Measurements from ENCODE around the gene RNF6.
A peak's percentile ranks its signal among the peaks of the same experiment; 100 is the strongest.

RNF6 gene

DNA sequence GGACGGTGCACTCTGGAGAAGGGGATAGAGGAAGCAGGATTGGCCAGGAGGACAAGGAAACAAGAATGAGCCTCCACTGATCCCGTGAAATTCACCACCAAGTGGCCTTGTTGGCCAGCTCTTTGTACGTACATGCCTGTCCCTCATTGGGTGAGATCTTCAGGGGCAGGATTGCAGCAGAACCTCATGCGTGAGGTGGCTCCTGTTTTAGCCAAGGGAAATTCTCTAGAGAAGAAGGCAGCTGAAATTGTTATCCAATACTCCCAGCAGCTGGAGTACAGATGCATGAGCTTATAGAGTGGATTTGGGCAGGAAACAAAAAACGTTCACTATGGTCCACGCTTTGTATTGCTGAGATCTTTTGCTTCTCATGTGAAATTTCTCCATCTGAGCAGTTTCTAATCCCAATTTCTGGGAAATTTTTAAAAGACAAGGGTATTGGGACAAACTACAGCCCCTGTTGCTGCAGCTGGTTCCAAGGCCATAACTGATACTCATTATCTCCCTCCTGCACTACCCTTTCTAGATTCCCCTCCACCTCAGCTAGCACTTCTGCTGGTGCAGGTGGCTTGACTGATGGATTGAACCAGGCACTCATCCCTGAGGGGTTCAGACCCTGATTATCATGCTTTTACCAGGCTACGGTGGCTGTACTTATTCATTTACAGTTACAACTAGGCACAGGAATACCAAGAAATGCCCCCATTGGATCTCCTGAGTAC lies 3.9 kb upstream of the RNF6 start:
- DNase-seq (ENCODE audit: low read depth): no peak

DNA sequence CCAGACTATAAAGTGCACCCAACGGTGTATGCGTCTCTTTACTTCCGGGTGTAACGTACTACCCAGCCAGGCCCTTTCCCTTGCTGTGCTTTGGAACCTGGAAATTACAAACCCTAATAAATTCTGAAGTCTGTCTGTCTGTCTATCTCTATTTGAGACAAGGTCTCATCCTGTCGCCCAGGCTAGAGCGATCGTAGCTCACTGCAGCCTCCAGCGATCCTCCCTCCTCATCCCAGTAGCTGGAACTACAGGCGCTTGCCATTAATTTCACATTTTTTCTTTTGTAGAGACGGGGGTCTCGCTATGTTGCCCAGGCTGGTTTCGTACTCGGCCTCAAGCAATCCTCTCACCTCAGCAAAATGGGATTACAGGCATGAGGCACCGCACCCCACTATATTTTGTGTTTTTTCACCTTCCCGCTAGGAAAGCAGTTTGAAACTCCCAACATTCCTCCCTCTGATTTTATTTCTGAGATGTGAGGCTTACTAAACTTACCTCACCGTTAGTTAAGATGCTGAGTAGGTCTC lies 469 bp upstream of the RNF6 start:
- DNase-seq (ENCODE audit: low read depth): no peak

DNA sequence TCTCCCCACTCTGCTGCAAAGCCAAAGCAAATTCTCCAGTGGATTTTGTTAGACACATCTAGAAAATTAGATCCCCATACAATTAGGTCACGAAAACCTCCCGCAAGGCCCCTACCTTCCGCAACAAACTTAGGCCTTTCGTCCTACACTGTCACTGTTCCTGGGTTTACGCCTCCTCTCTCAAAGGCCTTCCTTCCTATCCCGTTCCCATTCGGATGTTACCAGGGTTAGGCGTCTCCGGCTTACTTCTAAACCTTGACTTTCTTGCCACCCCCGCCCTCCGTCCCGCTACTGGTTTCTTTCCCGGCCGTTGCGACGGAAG lies 754 bp downstream of the RNF6 start:
- DNase-seq (ENCODE audit: low read depth): no peak

DNA sequence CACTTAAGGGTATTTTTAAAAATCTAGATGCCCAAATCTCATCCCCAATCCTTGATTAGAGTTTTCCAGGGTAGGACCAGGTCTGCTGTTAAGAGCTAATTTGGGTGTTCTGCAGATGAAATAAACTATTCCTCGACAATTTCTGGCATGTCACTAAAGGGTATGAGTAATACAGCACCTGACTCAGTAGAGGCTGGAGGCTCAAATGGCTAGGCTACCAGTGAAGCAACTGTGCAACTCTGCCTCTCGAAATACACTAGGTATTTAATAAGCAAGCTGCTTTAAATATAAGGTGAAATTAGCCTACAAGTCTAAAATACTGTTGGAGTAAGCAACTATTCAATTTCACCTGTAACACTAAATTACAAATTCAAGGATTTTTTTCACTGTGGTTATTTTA lies 1.5 kb downstream of the RNF6 start:
- peak; percentile 68 for DNase-seq (ENCODE audit: low read depth)

DNA sequence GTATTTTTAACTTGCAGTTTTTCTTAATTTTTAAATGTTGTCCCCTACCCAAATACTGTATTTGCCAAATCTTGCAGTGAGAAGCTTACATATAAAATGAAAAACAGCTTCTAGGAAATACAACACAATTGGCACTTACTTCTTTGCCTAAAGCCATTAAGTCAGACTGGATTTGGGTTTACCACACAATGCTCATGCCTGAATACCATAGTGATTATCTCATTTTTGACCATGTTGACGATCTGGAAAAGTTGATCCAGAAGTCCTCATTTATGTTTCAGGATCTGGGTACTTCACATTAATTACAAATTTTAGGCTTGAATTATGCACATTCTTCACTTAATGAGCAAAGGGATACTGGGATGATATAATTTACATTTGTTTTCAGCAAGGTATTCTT lies 2.4 kb downstream of the RNF6 start:
- DNase-seq (ENCODE audit: low read depth): peak; percentile 70

DNA sequence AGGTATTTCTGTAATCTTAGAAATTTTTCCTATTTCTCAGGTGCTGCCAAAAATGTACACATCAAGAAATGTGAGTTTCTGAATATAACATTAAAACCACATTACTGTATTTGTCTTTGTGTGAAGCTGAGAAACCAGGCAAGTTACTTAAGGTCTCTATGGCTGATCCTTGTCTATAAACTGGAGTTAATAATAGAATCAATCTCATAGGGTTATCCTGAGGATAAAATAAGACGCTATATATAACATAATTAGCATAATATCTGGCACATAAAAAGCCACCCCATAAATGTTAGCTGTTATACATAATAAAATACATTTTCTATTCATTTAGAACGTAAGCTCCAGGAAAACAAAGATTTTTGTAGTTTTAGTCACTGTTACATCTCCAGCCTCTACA lies 6.1 kb downstream of the RNF6 start:
- DNase-seq (ENCODE audit: low read depth): no peak

DNA sequence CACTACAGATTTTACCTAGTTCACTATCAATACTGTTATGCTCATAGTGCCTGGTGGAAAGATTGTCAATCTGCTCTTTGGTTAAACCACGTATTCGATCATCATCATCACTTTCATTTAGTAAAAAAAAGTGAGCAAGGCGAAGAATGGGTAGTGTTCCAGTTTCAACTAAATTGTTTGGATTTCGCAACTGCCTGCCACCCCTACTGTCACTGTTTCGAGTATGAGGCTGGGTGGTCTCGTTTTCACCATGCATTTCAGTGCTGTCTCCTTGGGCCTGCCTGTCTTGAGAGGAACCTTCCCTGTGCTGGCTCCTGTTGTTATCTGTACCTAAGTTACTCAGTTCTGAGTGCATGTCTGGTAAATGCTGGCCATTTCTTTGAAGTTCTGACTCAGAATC lies 8.1 kb downstream of the RNF6 start:
- DNase-seq (ENCODE audit: low read depth): no peak

DNA sequence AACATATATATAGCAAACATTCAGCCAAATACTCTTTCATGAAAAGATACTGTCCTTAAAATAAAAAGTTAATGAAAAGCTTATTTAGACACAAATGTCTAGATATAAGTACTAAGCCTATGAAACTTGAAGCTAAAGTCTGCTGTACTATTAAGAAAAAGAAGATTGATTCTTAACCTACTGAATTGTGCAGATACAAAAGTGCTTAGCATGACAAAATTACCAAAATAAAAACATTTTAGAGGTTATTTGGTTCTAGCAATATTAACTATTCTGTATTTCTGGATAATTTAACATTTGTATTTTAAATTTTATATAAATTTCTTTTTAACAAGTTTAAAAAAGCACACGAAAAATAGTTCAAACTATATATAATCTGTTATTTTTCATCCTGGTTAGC lies 8.8 kb downstream of the RNF6 start:
- no peak for DNase-seq (ENCODE audit: low read depth)

DNA sequence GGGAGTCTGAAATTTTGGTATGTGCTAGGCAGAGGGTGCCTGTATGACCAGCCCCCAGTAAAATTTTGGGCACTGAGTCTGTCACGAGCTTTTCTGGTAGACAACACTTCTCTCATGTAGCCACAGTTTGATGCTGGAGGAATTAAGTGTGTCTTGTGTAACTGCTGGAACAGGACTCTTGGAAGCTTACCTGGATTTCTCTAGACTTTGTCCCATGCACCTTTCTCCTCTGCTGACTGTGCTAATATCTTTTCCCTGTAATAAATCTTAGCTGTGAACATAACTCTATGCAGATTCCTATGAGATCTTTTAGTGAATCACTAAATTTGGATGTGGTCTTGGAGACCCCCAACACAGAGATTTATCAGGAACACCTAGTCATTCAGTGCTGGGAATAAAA lies 13.8 kb downstream of the RNF6 start:
- DNase-seq (ENCODE audit: low read depth): no peak

DNA sequence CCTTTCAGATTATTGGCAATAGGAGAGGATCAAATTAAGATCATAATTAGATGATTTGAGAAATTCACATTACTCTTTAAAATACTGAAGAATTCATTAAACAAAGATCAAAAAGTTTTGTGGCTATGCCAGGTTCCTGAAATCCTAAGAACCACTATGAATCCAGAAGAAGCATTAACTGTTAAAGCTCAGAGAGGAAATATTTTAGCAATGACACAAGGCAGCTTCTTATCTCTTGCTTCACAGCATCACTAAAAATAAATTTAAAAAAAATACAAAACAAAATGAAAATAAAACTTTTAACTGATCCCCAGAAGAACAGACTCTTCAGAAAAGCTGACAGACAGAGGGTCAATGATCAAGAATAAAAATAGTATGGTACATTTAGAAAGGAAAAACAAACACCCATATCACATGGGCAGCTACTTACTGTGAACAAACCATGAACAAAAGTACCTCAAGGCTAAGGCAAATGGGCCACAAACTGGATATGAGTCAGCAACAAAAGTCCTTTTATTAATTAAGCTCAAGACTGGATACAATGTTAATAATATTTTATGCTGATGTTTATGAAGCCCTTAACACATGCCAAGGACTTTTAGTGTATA lies 19.6 kb downstream of the RNF6 start:
- peak; percentile 73 for DNase-seq (ENCODE audit: low read depth)

DNA sequence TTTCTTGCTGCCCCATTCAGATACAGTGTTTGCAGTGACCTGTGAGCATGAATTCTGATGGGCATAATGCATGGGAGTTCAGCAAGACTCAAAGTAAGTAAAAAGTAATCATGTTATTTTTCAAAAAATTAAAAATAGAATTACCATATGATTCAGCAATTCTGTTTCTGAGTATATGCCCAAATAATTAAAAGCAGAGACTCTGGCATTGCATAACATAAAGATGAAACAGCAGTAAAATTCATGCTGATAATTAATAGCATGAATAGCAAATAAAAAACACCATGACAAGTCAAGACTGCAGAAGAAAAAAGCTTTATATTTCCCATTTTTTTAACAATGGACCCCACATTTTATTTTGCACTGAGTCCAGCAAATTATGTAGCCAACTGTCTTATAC lies 21.3 kb downstream of the RNF6 start:
- no peak for DNase-seq (ENCODE audit: low read depth)

DNA sequence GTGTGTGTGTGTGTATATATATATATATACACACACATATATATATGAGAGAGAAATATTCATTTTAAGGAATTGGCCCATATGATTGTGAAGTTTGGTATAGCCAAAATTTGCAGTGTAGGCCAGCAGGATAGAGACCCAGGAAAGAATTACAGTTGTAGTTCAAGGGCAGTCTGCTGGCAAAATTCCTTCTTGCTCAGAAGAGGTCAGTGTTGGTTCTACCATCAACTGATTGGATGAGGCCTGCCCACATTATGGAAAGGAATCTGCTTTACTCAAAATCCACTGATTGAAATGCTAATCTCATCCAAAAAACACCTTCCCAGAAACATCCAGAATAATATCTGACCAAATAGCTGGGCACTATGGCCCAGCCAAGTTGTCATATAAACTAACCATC lies 24.0 kb downstream of the RNF6 start:
- no peak for DNase-seq (ENCODE audit: low read depth)

DNA sequence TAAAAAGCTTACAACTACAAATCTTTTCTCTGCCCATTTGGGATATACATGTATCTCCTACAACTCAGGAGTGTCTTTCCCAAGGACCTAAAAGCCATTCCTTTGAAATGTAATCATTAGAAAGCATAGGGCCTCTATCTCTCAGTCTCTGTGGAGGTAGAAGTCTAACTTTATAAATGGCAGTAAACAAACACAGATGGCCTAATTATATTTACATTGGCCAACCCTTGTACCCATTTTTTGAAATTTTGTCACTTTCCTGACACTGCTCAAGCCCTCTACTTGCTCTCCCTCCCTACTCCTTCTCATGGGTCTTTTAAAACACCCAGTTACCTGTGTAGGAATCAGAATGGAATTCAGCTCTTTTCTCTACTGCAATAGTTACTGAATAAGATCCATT lies 24.8 kb downstream of the RNF6 start:
- DNase-seq (ENCODE audit: low read depth): no peak

DNA sequence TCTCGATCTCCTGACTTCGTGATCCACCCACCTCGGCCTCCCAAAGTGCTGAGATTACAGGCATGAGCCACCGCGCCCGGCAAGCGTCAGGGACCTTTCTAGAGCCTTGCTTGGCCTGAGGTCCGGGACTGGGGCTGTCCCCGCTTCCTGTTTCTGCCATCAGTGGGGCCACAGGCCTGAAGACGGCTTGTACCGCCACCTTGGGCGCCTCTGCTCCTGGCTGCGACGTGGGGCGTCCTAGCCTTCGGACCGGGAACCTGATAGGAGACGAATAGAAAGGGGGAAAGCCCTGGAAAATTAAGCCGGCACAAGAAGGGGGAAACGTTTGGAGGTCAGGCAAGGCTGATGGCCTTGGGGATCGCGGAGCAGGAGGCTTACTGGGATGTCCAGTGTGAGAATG lies 35.1 kb downstream of the RNF6 start:
- no peak for DNase-seq (ENCODE audit: low read depth)

DNA sequence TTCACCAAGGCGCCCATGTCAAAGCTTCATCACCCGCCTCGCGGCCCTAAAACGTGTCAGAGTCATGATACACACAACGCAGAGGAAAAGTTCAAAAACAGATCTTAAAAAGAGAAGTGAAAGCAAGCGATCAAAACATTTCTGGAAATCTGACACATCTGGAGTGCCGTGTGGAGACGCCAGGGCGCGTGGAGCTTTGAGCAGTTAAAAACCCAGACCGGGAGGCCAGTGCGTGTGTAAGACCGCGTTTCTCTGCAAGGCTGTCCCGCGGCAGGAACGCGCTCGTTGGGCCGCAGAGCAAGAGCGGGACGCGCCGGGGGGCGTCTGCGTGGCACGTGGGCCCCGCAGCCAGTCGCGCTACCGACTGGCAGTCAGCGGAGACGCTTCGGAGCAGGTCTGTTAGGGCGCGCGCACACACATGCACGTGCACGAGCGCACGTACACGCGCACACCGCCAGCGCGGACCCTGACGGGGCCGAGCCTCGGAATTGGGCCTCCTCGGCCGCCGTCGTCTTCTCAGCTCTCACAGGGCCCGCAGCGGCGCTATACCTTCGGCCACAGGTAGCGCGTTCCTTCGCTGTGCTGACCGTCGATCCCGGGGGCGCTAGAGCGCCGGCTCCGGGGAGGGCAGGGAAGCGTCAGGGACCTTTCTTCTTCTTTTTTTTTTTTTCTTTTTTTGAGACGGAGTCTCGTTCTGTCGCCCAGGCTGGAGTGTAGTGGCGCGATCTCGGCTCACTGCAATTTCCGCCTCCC lies 35.8 kb downstream of the RNF6 start:
- peak; percentile 92 for DNase-seq (ENCODE audit: low read depth)

DNA sequence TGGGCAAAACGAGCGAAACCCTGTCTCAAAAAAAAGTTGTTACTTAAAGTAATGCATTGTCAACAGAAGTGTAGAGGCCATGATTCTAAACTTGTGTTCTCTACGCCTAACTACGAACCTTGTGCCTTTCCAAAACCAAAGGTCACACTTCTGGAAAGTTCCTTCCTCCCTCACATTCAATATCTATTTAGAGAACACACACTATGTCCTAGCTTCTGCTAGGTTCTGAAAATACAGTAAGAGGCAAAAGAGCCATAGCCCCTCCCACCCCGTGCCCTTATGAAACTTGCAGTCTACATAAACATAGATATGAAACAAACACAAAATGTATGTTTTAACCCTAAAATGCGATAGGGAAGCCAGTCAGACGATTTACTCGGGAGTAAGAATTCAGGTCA lies 36.4 kb downstream of the RNF6 start:
- DNase-seq (ENCODE audit: low read depth): no peak

DNA sequence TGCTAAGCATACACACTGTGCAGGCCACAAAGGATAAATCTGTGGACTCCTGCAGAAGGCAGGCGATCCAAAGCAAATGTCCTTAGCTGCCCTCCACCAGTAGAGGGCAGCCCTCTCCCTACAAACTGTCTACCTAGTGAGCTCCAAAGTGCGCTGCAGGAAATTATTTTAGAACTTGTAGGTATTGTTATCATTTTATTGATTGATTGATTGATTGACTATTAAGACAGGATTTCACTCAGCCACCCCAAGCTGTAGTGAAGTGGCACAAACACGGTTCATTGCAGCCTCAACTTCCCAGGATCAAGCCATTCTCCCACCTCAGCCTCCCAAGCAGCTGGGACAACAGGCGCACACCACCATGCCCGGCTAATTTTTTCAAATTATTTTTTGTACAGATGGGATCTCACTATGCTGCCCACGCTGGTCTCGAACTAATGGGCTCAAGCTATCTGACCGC lies 37.3 kb downstream of the RNF6 start:
- DNase-seq (ENCODE audit: low read depth): peak; percentile 70

DNA sequence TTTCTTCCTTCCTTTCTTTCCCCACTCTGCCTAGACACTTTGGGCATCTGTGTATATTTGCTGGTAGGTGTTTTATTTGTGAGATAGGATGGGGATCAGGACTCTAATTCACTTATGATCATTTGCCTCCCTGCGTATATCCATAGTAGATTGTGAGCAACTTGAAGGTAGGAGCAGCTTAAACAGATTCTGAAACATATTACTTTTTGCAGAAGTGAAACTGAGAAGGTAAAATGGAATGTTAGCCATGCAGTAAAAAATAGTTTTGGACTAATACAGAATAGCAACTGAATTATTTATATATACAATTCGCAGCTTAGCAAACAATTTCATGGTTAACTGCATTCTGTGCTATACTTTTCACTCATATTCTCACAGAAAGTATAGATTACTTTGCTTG lies 38.7 kb downstream of the RNF6 start:
- no peak for DNase-seq (ENCODE audit: low read depth)

DNA sequence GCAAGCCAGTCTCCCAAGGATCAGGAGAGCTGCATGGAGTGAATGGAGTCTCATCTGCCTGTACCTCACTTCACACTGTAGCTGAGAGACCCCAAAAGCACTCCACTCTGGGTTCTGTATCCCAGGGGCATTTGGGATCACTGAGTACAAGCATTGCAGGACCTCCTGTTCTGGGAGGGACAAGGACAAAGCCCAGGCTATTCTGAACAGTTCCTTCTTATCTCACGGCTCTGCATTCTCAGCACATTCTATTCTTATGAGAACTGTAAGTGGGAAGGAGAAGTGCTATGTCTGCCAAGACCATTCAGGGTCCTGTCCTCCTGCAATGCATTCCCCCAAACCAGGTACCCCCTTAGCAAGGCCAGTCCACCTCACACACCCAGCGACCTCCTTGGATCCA lies 42.8 kb downstream of the RNF6 start:
- DNase-seq (ENCODE audit: low read depth): peak; percentile 33

DNA sequence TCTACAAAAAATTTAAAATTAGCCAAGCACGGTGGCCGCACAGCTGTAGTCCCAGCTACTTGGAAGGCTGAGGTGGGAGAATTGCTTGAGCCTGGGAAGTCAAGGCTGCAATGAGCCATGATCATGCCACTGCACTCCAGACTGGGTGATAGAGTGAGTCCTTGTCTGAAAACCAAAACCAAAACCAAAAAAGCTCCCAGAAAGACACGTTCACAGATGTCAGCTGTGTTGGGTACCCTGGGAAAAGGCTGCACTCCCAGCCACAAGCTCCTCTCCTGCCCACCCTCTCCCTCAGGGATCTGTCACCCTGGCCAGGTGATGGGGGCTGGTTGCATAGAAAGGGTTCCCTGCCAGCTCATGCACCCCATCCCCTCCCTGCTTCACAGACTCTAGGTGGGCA lies 53.3 kb downstream of the RNF6 start:
- peak; percentile 13 for DNase-seq (ENCODE audit: low read depth)

DNA sequence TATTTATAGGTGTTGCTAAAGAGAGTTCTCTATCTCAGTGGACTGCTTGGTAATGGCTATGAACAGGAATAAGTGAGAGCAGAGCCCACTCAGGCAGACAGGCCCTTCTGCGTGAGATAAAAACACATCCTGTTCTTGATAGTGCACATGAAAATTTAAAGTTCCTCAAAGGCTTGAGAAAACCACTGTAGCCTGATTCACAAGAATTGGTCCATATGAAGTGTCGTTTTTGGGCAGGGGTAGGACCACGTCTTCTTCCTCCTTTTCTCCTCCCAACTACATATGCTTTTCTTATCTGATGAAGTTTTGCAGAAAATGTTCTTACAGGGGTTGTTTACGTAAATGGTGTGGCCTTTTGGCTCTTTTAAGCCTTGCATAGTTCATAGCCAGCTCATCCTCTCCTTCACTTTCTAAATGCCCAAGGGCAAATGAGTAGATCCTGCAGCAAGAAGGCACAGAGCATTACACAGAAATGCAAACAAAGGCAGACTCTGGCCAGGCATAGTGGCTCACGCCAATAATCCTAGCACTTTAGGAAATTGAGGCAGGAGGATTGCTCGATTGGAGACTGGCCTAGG lies 53.8 kb downstream of the RNF6 start:
- peak; percentile 98 for DNase-seq (ENCODE audit: low read depth)

DNA sequence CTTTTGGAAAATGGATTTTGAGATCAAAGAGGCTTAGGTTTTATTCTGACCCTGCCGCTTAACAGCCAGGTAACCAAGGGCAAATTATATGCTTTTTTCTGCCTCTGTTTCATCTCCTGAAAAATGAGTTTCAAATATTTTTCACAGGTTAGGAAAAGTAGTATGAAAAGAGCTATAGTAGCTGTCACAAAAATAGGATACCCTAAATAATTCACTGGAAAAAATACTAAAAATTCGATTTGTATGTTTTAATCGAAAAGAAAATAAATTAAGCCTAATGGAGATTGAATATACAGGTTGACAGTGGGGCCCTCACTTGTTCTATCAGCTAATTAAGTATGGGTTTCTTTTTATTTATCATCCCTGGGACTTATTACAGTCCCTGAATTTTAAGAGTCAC lies 58.3 kb downstream of the RNF6 start:
- no peak for DNase-seq (ENCODE audit: low read depth)

All from amniotic epithelial cell (primary cell).